Measurements from ENCODE around the gene GMDS.

Gene GMDS

DNA sequence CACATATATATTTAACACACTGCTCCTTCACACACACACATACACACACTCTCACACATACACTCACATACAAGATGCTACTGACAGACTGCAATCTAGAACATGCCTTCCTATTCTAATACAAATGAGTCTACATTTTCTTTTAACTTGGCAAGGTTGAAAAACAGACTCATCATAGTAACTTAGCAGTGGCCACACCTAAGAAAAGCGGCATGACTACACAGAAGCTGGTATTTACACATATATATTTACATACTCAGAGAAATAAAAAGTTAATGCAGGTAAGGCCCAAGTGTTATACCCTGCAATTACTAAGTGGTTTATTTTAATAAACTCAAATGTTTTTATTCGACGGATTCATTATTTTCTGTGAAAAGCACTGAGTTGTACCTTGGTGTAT lies 426.4 kb downstream of the GMDS start:
- DNase-seq = no peak

DNA sequence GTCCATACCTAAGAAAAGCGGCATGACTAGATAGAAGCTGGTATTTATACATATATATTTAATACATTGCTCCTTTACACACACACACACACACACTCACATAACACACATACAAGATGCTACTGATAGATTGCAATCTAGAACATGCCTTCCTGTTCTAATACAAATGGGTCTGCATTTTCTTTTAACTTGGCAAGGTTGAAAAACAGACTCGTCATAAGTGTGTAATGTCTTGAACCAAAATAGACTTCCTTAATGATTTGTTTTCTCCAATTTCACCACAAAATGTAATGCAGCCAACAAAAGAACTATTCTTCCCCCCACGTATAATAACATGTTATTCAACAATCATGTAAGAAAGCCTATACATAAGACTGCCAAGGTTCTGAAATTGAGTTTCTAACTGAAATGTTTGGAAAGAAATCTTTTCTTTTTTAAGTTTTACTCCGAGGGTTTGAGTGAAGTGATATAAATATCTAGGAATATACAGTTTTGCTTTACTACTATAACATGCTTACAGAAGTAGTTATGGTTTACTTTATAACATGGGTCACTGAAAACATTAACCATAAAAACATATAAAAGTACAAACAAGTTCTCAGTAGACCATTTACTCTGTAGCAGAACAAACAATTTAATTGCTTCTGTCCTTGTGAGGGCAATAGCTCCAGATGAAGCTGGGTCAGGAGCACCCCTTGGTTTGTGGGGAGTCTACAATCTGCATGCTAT lies 428.2 kb downstream of the GMDS start:
- no peak for DNase-seq

DNA sequence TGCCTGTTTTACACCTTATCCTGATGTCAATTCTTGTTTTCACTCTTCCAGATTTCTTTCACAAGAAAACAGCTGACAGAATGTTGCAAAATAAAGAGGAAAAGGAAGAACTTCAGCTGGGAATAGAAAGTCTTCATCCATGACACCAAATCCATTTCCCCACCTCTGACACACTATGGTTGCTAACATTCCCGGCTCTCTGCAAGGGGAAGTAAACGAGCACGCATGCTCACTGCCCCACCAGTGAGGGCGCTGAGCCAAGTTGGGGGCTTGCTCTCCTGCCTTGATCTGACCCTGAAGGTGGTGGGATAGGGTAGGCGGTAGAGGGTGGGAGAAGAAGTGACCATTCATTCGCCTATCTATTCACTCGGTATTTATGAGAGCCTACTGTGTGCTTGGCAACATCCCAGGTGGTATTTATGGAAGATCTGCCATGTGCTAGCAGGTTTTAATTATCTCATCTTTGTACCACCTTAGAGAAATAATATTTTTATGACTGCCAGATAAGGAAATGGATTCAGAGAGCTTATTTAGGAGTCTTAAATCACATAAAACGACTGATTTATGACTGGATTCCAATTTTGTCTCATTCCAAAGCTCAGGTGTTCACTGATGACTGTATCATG lies 429.5 kb downstream of the GMDS start:
- no peak for DNase-seq

DNA sequence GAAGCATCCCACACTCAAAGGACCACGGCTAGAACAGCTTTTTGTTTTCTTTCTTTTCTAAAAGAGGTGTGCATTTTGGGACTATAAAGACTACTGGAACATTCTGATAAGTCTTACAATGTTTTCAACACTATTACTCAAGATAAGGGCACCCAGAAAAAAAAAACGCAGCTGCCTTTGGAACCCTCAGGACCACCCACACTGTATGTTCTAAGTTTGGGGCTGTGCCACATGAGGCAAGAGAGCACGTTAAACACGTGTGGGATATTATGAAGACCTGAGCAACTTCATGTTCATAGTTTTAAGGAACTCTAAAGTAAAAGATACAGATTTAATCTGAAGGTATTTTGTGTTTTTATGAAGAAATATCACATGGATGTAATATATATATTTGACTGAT lies 431.1 kb downstream of the GMDS start:
- no peak for DNase-seq

DNA sequence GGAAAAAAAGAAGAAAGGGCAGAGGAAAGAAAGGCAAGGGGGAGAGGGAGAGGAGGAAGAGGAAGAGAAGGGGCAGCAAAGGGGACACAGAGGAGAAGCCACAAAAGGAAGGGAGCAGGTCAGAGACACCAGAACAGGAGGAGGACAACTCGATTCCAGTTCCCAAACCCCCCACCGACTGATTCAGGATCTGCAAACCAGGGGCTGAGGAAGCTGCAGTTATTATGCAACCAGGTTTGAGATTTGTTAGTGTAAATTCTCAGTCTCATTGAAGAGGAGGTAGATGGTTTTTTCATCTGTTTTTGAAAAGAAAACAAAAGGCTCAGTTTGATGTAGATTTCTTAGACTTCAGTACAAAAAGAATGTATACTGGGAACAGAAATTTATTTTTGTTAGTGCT lies 432.9 kb downstream of the GMDS start:
- DNase-seq = no peak

DNA sequence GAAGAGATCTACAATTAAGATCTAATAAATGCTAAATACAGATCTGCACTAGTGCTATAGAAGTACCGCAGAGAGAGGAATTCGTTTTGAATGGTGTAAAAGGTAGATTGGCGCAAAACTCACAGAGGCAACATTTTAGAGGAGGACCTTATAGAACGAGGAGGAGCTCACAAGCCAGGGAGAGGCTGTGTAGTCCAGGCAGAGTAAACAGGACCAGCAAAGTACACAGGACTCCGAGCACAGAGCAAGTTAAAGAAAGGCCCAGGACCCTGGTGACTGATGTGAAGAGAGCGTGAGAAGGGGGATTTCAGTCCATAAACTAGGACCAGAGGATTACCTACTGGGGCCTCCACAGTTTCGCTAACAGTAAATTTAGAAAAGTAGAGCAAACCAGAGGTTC lies 433.4 kb downstream of the GMDS start:
- no peak for DNase-seq

DNA sequence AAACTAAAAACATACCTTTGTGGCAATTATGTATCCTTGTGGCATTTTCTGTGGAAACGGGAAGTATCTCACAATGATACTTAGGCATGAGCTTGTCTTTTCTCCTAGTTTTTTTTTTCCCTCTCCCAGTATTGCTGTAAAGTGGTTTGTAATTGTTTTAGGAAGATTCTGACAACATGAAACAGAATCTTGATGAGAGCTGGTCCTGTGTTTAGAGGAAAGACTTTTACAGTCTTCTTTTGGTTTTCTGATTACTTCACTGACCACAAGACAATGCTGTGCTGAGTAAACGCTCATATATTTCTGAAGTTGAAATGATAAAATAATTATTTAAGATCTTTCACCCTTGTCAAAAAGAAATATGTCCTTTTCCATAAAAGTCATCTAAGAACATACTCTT lies 434.5 kb downstream of the GMDS start:
- no peak for DNase-seq

DNA sequence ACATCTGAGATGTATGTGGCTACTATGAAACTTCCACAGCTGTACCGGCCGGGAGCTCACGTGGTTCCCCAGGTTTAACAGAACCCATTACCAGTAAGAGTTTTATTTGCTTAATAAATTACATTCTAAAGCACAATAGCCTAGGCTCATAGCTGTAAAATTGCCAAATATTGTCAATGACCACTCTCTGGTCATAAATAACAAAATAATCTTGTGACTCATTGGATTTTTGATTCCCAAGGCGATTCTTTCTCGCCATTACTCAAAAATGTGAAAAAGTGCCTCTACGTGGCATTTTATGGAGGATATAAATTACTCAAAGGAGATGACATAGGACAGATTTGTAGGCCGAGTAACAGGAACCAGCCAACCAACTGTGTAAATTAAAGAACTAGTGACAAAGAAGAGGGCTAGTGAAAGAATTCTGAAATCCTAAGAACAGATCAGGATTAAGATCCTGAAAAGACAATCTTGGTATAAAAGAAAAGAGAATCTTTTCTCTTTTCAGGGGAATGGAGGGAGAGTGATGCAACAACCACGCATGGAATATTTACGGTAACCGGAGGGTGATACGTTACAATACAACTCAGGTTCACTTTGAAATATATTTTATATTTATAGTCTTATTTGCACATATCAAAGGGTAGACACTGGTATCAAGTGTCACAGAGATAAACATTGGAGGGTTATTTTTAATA lies 436.0 kb downstream of the GMDS start:
- DNase-seq = no peak

DNA sequence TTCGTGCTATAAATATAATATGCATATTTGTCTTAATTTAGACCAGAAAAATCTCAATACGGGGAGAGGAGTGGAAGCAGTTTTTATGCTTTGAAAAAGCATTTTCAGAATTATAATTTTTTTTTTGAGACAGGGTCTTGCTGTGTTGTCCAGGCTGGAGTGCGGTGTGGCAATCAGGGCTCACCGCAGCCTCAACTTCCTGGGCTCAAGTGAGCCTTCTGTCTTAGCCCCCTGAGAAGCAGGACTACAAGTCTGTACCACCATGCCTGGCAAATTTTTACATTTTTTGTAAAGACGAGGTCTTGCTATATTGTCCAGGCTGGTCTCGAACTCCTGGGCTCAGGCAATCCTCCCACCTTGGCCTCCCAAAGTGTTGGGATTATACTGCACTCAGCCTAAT lies 438.5 kb downstream of the GMDS start:
- DNase-seq = no peak

DNA sequence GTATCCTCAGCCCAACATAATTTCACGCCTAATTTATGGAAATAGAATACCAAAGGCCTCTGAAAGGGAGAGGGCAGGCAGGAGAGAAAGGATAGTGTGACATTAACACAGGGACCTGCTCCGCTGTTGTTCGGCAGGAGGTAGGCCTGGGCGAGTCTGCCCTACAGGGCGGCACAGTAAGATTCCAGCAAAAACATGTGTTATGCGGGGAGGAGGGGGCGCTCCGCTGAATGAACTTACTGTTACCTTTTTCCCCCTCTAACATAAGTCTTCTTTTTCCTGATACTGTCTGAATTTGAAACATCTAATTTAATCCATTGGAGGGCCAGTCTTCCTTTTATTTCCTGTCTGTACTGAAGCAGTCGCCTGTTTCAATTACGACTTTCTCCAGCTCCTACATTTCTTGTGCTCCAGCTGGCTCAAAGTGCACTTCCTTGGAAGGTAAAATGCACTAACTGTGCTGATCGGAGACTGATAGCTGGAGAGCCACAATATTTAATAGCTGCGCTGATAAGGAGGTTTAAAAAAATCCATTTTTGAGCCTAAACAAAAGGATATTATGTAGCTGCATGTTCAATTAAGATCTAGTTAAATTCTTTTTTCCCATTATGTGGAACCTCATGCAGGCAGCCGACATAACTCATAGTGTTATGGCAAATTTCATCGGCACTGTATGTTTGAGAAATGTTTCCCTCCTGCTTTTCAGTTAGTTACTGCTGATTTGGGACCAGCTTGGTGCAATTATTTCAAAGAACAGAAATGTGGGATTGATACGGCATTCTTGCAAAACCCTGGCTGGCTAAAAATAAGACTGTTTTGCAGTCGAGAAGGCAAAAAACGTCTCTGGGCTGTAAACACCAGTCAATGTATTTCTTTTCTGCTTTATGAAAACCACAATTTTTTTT lies 442.7 kb downstream of the GMDS start:
- no peak for DNase-seq

DNA sequence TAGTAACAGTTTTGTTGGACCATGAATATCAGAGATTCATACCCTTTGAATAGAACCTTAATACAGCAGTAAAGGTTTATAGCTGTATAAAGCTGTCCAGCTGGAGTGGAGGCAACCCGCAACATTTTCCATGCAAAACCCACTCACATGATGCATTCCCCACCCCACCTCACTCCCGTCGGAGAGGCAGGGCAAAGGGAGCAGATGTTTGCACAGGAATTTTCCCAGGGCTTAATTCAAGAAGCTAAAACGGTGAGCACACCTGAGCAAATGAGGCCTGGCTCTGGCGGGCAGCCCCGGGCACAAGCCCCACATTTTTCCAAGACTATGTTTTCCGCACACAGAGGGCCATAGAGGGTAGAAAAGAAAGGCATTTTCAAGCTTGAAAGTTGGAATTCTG lies 444.0 kb downstream of the GMDS start:
- DNase-seq = no peak

DNA sequence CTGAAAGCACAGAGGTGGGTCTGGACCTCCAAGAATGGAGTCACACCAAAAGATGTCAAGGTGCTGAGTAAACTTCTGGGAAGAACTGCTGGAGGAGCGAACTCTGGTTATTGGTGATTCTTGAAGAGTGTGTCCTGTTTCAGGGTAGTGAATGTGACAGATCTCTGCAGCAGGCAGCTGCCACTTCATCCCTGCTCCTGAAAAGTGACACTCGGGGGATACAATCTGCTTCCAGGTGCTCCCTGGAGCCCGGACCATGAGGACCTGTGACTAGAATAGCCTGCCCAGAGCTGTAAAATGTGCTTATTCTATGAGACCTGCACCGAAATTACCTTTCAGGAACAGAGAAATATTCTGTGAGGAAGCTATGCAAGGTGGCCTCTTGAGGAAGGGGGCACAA lies 444.6 kb downstream of the GMDS start:
- DNase-seq = no peak

DNA sequence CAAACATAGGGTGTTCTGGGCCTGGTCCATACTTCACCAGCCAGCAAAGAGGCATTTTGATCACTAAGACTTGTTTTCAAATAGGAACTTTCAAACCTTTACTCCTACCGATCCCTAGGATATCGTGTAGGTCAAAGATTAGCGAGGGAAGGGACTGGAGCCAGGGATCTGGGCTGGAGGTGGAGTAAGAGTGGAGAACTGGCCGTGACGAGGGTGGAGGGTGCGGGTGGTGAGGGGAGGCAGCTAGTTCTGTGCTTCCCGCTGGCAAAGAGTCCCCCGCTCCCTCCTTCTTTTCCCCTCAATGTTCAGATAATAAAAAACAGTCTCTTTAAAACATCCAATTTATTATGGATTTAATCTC lies 446.5 kb downstream of the GMDS start:
- no peak for DNase-seq

DNA sequence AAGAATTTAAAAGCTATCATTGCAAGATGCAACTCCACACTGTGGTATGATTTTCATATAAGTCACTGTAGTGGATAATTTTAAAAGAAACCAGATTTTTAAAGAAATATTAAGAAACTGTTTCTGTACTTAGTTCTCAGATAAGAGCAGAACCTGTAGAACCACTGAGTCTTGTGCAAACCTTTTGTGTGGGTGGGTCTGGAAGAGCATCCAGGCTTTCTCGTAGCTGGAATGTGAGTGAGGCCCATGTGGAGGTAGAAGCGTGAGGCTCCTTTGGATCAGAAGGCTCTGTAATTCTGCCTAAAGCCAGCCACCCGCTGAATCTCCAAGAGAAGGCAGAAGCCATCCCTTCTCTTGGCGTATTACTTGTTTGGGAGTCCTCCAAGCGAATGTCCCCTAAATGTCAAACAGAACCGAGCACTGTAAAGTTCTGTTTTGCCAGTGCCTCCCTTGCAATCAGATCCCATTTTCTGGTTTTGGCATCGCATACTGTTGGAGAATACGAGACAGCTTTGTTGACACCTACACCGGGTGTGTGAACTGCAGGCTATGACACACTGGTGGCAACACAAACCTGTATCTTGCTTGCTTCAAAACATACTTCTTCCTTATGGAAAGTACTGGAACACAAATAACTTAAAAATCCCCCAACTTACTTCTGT lies 447.0 kb downstream of the GMDS start:
- DNase-seq = no peak

DNA sequence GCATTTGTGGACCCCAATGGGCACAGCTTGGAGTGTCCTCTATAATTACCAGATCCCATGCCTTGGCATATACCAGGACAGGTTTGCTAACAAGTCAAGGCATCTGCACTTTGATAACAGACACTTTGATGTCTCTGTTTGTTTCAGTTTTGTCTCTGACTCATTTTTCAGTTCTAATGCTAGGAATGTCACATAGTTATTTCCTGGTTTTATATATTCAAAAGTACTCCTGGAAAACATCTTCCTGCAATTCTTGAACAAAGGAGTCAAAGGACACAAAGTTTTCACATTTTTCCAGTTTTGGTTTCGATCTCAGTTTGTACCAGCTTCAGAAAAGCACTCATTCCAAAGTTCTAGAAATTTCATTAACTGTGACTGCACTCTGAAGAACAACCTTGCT lies 447.6 kb downstream of the GMDS start:
- DNase-seq = no peak

DNA sequence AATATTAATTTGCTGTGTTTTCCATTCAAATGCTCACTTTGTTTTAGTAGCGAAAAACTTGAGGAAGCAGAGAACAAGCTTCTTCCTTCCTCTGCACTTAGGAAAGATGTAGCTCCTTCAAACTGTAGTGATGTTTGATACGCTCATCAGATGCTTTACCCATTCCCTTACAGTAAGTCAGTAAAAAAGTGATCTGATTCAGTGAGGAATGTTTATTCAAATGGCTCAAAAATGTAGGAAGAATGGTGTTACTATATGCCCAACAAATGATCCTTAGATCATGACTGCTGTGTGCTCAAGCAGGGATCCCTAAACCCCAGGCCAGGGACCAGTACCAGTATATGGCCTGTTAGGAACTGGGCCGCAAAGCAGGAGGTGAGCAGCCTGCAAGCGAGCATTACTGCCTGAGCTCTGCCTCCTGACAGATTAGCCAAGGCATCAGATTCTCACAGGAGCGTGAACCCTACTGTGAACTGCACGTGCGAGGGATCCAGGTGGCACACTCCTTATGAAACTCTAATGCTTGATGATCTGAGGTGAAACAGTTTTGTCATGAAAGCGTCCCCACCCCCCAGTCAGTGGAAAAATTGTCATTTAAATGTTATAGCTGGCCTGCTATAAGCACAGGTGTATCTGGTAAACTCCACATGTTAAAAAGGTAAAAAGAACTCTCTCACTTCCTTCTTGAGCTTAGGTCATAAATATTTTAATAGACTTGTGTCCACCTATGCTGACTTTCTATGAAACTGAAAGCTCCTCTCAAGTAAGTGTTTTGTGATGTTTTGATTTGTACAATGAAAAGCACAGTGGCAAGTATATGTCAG lies 448.5 kb downstream of the GMDS start:
- DNase-seq = no peak

DNA sequence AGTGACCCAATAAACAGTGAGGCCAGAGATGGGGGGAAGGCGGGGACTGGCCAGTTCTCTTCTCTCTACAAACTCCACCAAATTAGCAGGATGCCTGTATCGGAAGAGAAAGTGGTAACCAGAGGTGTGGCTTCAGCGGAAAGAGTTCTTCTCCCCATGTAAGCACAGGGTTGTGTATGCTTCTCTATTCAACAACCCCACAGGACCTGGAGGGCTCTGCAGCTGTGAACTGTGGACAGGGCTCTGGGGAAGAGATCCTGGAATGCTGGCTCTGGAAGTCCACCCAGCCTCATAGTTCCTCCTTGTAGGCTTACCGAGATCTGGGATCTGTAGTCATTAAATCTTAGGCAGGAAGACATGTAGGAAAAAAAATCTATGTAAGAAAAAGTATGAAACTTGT lies 449.5 kb downstream of the GMDS start:
- no peak for DNase-seq

DNA sequence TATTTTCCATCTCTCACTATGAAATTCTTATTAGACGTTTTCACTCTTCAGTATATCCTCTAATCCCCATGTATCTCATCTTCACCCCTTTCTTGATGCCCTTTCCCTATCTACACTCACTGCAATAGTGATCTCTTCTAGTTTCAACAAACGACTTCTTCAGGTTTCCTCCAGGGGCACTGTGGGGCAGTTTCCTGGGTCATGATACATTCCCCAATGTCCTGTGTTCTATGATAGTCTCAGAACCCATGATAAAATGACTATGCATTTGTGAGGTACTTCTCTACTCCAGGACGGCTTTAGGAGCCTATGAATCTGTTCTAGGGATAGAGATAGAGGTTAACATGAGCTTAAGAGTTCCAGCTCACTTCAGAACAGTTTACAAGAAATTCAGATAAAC lies 452.4 kb downstream of the GMDS start:
- DNase-seq = no peak

DNA sequence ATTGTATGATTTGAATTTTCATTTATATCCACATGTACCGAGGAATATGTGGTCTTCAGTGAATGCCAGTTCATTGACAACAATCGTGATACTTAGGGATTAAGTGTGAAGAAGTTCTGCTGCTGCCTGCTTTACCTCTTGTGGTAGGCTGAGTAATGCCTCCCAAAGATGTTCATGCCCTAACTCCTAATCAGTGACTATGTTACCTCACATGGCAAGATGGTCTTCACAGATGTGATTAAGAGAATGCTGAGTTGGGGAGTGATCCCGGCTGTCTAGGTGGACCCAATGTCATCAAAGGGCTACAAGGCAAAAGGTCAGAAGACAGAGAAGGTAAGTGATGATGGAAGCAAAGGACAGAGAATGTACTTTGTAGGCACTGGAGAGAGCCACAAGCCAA lies 454.7 kb downstream of the GMDS start:
- DNase-seq = no peak

DNA sequence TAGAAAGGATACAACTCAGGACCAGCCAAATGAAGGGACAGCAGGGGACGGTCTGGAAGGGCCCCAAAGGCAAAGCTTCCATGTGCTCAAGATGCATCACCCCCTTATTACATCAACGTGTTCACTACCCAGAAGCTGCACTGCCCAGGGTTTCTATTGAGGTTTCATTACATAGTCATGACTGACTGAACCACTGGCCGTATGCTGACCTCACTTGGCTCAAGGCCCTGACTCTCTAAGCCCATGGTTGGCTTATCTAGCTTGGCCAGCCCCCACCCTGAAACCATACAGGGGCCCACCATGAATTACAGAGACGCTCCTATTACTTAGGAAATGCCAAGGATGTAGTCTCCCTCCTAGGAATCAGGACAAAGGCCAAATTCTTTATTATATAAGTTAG lies 456.3 kb downstream of the GMDS start:
- DNase-seq = no peak

DNA sequence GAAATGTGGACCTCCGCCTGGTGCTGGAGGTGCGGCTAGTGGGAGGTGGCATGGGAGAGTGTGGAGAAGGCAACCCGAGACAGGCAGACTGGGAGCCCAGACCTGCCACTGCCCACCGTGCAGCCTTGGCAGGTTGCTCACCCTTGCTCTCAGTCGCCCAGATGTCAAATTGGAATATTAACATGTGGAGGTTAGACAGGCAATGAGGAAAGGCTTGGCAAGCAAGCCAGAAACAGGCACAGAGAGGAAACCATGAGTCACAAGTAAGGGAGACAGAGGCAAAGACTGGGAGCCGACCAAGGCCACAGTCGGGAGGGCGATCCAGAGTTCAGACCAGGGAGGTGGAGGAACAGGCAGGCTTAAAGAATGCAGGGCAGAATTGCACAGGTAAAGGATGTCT lies 457.5 kb downstream of the GMDS start:
- DNase-seq = no peak

Measured in GDM1 (cell line).